ENCODE measurements around the gene DKK2. TPM values are rescaled to one million over a fixed set of nuclear protein-coding genes. Genes with fewer than 3 reads are reported as not detected.

The DKK2 gene
- total RNA-seq, 1 donor from 2014 or later = 15.1 TPM

DNA sequence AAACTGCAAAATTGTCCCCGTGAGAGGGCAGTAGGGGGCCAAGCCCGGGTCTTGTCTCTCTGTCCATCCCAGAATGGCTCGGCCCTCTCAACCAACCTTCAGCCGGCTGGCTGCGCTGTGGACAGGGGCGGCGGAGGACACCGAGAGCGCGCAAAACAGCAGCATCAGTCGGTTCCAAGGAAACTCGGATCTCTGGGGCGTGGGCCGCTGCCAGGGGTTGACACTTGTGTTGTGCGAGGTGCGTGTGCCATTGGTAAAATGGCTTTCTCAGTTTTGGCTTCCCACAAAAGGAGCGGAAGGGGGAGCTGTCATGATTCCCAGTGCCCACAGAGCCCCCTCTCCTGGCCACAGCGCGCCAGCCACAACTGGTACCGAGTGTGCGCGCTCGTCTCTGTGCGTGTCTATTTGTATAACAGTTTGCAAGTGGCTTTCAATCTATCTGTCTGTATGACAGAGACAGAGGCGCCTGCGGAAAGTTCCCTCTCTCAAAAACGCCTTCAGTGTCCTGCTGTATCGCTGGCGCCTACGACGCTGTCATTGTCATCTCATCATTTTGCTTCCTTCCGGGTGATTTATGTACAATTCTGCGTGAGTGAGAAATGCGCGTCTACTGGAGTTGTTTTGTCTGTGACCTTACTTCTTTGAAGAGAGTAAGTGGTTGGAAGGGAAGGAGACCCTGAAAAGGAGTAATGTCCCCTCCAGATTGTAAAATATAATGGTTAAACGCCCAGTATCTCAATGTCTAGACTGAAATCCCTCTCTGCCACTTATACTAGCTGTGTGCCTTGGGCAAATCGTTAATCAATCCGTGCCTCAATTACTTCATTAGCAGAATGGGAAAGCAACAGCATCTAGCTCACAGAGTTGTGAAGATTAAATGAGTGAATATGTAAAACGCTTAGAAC is 1.8 kb downstream of the DKK2 start:
- DNase-seq (ENCODE audit: extremely low spot score, unreplicated experiment) = peak; percentile 74
- Mint-ChIP-seq H3K4me1 (ENCODE audit: unreplicated experiment) (peaks cover 30% of the 10 kb centered on the region), H3K36me3 (no peaks in the 10 kb centered on the region), H3K27ac (peak overlapping the region; percentile 28), H3K9me3 (no peaks in the 10 kb centered on the region), H3K4me3 (peak overlapping the region; percentile 95), H3K27me3 (peaks cover 78% of the 10 kb centered on the region)
- TF ChIP-seq, protein P1, sequence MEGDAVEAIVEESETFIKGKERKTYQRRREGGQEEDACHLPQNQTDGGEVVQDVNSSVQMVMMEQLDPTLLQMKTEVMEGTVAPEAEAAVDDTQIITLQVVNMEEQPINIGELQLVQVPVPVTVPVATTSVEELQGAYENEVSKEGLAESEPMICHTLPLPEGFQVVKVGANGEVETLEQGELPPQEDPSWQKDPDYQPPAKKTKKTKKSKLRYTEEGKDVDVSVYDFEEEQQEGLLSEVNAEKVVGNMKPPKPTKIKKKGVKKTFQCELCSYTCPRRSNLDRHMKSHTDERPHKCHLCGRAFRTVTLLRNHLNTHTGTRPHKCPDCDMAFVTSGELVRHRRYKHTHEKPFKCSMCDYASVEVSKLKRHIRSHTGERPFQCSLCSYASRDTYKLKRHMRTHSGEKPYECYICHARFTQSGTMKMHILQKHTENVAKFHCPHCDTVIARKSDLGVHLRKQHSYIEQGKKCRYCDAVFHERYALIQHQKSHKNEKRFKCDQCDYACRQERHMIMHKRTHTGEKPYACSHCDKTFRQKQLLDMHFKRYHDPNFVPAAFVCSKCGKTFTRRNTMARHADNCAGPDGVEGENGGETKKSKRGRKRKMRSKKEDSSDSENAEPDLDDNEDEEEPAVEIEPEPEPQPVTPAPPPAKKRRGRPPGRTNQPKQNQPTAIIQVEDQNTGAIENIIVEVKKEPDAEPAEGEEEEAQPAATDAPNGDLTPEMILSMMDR (conservative IDR thresholded peaks at IDR 0.05) = peak; percentile 70

DNA sequence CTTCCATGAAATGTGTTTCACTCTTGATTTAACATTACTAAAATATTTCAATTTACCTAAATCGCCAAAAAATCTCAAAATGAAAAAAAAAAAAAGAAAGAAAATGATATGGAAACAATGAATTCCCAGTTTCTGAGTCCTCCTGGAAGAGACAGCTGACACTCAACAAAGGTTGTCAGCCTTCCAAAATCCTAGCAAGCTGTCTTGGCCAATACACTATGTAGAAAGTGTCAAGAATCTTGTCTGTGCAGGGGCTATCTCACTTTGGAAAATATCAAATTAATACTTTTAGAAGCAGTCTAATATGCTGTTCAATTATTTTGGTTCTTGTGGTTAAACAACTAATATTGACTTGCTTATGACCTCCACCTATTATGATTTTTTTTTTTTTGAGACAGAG is 8.7 kb downstream of the DKK2 start:
- Mint-ChIP-seq H3K27ac (no peak overlapping the region), H3K36me3 (no peaks in the 10 kb centered on the region), H3K27me3 (peaks cover 29% of the 10 kb centered on the region), H3K4me3 (no peak overlapping the region), H3K9me3 (no peaks in the 10 kb centered on the region), H3K4me1 (ENCODE audit: unreplicated experiment) (no peaks in the 10 kb centered on the region)
- TF ChIP-seq, protein P1 (conservative IDR thresholded peaks at IDR 0.05) = no peak
- no peak for DNase-seq (ENCODE audit: extremely low spot score, unreplicated experiment)

DNA sequence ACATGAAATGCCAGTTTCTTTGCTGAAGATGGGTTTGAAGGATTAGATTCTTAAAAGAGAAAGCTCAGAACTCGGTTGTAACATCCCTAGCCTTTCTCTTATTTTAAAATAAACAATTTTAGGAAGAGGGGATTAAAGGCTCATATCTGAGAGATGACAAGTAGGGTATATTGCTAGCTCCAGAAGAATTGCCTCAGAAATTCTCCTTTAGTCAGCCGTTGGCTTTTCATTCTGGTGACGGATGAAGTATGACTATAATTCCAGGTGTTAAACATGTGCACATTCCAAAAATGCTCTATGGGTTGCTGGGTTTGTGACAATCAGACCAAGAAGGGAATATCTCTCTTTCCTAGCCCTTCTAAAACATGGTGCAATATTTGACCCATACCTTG is 17.8 kb downstream of the DKK2 start:
- no peaks in the 10 kb centered on the region for H3K9me3 Mint-ChIP-seq
- H3K4me1 Mint-ChIP-seq (ENCODE audit: unreplicated experiment) = no peaks in the 10 kb centered on the region
- H3K4me3 Mint-ChIP-seq = no peak overlapping the region
- TF ChIP-seq, protein P1 (conservative IDR thresholded peaks at IDR 0.05) = no peak
- no peak overlapping the region for H3K27ac Mint-ChIP-seq
- DNase-seq (ENCODE audit: extremely low spot score, unreplicated experiment) = no peak
- H3K36me3 Mint-ChIP-seq = no peaks in the 10 kb centered on the region
- peaks cover 5% of the 10 kb centered on the region for H3K27me3 Mint-ChIP-seq

DNA sequence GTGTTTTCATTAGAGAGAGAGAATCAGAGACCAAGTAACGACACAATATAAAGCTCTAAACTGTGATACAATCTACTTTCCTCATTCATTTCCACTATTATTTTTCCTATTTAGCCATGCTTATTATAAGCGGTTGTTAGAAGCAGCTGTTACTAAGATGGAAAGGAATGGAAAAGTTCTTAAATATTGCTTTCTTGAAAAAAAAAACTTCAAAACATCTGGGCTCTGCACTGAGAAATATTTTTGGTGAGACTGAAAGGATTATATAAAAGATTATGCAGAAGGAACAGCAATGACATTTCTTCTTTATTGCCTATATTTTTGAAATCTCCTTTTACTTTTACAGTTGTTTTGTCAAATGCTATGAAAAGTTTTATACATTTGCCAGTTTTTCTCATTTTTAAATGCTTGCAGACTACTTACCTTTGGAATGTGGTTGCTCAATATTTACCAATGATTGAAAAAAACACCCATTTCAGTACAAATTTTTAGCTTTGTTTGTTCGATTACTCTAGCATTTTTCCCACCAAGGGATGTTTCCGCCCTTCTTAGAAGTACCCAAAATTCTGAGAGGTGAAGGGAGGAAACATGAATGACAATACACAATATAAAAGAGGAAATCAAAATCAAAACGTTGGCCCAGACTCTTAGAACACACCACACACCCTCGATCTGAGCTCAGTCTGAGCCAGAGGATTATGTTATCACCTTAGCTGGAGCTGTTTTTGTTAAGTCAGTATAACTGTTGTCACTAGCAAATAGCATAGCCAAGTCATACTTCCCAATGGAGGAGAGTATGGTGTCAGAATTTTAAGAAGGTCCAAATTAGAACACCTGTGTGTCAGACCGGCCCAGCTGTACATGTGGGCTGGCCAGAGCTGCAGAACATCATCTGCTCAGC is 18.4 kb downstream of the DKK2 start:
- H3K4me1 Mint-ChIP-seq (ENCODE audit: unreplicated experiment) = no peaks in the 10 kb centered on the region
- TF ChIP-seq, protein P1 (conservative IDR thresholded peaks at IDR 0.05) = no peak
- no peak for DNase-seq (ENCODE audit: extremely low spot score, unreplicated experiment)
- no peak overlapping the region for H3K27ac Mint-ChIP-seq
- no peaks in the 10 kb centered on the region for H3K9me3 Mint-ChIP-seq
- H3K4me3 Mint-ChIP-seq = no peak overlapping the region
- H3K27me3 Mint-ChIP-seq = peaks cover 3% of the 10 kb centered on the region
- H3K36me3 Mint-ChIP-seq = no peaks in the 10 kb centered on the region

DNA sequence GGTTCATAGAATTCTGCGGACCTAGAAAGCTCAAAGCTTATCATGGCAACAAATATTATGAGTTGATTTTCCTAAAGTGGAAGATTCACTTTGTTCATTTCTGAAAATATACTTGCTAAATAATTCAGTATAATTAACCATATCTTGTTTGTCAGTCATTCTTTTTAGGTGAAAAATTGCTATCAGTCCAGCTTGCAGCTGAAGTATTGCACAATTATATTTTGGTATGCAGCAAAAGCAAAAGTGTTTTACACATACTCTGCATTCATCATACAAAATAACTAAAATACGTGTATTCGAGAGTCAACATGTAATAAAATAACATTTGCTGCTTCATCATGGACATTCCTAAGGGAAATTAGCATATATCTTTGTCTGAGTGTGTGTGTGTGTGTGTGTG is 24.8 kb downstream of the DKK2 start:
- H3K4me1 Mint-ChIP-seq (ENCODE audit: unreplicated experiment) = no peaks in the 10 kb centered on the region
- DNase-seq (ENCODE audit: extremely low spot score, unreplicated experiment) = no peak
- H3K27ac Mint-ChIP-seq = no peak overlapping the region
- TF ChIP-seq, protein P1 (conservative IDR thresholded peaks at IDR 0.05) = no peak
- no peak overlapping the region for H3K4me3 Mint-ChIP-seq
- H3K9me3 Mint-ChIP-seq = no peaks in the 10 kb centered on the region
- H3K36me3 Mint-ChIP-seq = no peaks in the 10 kb centered on the region
- peaks cover 6% of the 10 kb centered on the region for H3K27me3 Mint-ChIP-seq
